ENCODE results near the gene NME3. TPM values are rescaled to one million over a fixed set of nuclear protein-coding genes. Genes with fewer than 3 reads are reported as not detected.

NME3 gene
- total RNA-seq, 1 experiment from 2014 or later: 103 TPM

- H3K79me2 ChIP-seq (ENCODE audit: insufficient read depth, low read length): no peaks in the 10 kb centered on the region
- intact Hi-C loops (cut with micrococcal nuclease): no loop called here
- no TSS peak for BruUV-seq (replicated peaks)
- no peaks in the 10 kb centered on the region for H3K36me3 ChIP-seq (ENCODE audit: control insufficient read depth in 1 of 2, insufficient read depth in 2 of 2, low read length in 2 of 2)
- DNase-seq (ENCODE audit: low read depth, low spot score): no peak
- H3K4me1 ChIP-seq (ENCODE audit: control insufficient read depth in 1 of 2, insufficient read depth in 2 of 2, low read length in 2 of 2): peaks cover 6 to 10% of the 10 kb centered on the region in 2 experiments; a peak in 3 of 4 replicates
- no peak overlapping the region for H3K4me3 ChIP-seq (replicated peaks in 1 of 2; ENCODE audit: low read depth in 1 of 2, low read length in 2 of 2)
- no peak overlapping the region for H3K9ac ChIP-seq (ENCODE audit: low read length)
- ChIA-PET CTCF (no interaction called here), RAD21 (ENCODE audit: low non-redundant PET in 1 of 2, low total read pairs in 2 of 2, uncharacterized antibody in 2 of 2, unreplicated experiment in 2 of 2) (no interaction called here), POLR2A (no interaction called here)
- H3K9me2 ChIP-seq (ENCODE audit: insufficient read depth): no peaks in the 10 kb centered on the region
- H3K27me3 ChIP-seq (ENCODE audit: insufficient read depth, low read length): no peaks in the 10 kb centered on the region
- no peak overlapping the region for H2AFZ ChIP-seq (ENCODE audit: low read depth, low read length, poor library complexity, severe bottlenecking)
- ATAC-seq: peak; percentile 81
- H3K9me3 ChIP-seq (ENCODE audit: control insufficient read depth in 1 of 2, insufficient read depth in 1 of 2, low read depth in 1 of 2, low read length in 2 of 2): no peaks in the 10 kb centered on the region
- TF ChIP-seq CTCF (IDR thresholded peaks at IDR 0.05 in 2 of 3, conservative IDR thresholded peaks at IDR 0.05 in 1 of 3; ENCODE audit: borderline replicate concordance in 1 of 3, insufficient read depth in 1 of 3, low read depth in 2 of 3, low read length in 2 of 3) (no peak), EZH2phosphoT487 (IDR thresholded peaks at IDR 0.05; ENCODE audit: borderline replicate concordance) (no peak), EGR1 (IDR thresholded peaks at IDR 0.05; ENCODE audit: low read depth) (no peak), TCF7L2 (IDR thresholded peaks at IDR 0.05; ENCODE audit: borderline replicate concordance, extremely low read depth, insufficient read depth, insufficient read length) (no peak), RAD21 (IDR thresholded peaks at IDR 0.05; ENCODE audit: low read depth) (no peak), SP1 (IDR thresholded peaks at IDR 0.05; ENCODE audit: low read depth) (no peak), CBX3 (IDR thresholded peaks at IDR 0.05; ENCODE audit: low read depth) (no peak), YY1 (IDR thresholded peaks at IDR 0.05; ENCODE audit: extremely low read depth, insufficient replicate concordance, low read depth, low read length) (no peak), REST (IDR thresholded peaks at IDR 0.05; ENCODE audit: low read depth) (no peak), MAX (IDR thresholded peaks at IDR 0.05) (no peak)
- H4K20me1 ChIP-seq (ENCODE audit: insufficient read depth): no peaks in the 10 kb centered on the region
- no peak overlapping the region for H3K4me2 ChIP-seq (ENCODE audit: low read length)
- no peak overlapping the region for H3K27ac ChIP-seq (ENCODE audit: low read depth, low read length)
Measured at GRCh38 chr16:1809281-1809801, 38.0 kb upstream of the NME3 start.
